GM08714 (cell line): ENCODE data around the gene TMC2.

Experiments
- H3K4me3 ChIP-seq: fragments of 200-500 bp; sonication (Bioruptor generic); 2 replicates; pipeline ENCODE4 v1.5.1; 2014; ENCODE audit warnings: mild to moderate bottlenecking, low read length, inconsistent platforms
- ZNF274 ChIP-seq: IDR thresholded peaks from 2 replicates; pipeline ENCODE4 v1.6.1; 2012; ENCODE audit warnings: mild to moderate bottlenecking, low read depth, low read length

TMC2 gene

GRCh38 chr20:2652724-2653555 lies 116.6 kb downstream of the TMC2 start:
- H3K4me3 ChIP-seq: peak overlapping the region; percentile 88
- TF ChIP-seq ZNF274: no peak

DNA sequence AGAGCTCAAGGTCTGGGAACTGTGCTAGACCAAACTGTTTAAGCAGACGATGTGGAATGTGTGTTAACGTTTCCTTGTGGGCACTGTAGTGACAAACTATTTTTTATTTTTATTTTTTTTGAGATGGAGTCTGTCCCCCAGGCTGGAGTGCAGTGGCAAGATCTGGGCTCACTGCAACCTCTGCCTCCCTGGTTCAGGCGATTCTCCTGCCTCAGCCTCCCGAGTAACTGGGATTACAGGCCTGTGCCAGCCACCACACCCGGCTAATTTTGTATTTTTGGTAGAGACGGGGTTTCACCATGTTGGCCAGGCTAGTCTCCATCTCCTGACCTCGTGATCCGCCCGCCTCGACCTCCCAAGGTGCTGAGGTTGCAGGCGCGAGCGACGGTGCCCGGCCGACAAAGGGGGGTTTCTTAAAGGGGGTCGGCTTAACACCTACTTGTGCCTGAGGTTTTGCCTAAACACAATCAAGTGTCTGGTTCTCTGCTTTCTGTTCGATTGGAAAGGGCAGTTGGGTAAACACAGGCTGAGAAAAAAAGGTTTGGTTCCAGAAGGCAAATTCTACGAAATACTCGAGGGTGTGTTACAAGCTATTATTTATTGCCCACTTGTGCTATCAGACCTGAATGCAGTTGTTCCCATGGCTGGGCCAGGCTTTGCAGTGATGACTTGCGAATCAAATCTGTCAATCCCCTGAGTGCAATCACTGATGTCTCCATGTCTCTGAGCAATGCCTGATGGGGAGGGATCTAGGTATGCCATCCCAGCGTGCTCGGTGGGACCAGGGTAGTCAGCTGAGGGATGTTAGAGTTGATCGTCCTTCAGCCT lies 117.4 kb downstream of the TMC2 start:
- H3K4me3 ChIP-seq: peak overlapping the region; percentile 88
- TF ChIP-seq ZNF274: no peak

DNA sequence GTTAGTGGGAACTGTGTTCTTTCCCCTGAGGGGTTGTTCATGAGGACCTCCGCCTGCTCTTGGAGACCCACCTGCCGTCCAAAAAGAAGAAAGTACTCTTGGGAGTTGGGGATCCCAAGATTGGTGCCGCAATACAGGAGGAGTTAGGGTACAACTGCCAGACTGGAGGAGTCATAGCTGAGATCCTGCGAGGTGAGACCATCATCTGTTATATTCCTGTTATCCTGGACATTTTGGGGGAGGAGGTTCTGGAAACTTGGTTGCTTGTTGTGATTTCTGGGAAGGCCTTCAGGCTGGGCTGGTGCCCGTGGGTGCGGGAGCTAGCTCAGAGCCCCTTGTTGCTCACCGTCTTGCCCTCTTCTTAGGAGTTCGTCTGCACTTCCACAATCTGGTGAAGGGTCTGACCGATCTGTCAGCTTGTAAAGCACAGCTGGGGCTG lies 118.0 kb downstream of the TMC2 start:
- H3K4me3 ChIP-seq: peak overlapping the region; percentile 88
- TF ChIP-seq ZNF274: no peak

- peak overlapping the region; percentile 88; the same call in 1 of the 2 replicates for H3K4me3 ChIP-seq
- no peak for TF ChIP-seq ZNF274
These were observed 118.5 kb downstream of the TMC2 start for GRCh38 chr20:2654831-2655230.

- H3K4me3 ChIP-seq: no peak overlapping the region; the same call in 1 of the 2 replicates
- no peak for TF ChIP-seq ZNF274
These were observed 119.2 kb downstream of the TMC2 start for GRCh38 chr20:2655331-2656116.

GRCh38 chr20:2656471-2657117 lies 120.2 kb downstream of the TMC2 start:
- no peak for TF ChIP-seq ZNF274
- no peak overlapping the region for H3K4me3 ChIP-seq

DNA sequence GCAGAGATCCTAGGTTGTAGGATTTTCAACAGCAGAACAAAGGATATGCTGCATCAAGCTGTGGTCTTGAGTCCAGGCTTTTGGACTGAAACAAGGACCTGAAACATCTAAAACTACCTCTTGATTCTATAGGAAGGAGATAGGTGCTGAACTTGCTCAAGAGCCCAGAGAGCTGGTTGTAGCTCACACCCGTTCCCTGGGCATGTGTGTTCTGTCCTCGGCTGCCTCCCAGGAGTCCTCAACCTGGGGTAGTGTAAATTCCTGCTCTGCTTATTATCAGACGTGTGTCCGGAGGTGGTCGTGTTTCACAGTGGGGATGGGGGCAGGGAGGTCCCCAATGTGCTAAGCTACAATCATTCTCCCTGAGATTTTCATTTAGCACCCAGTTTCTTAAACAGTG lies 120.9 kb downstream of the TMC2 start:
- TF ChIP-seq ZNF274: no peak
- no peak overlapping the region for H3K4me3 ChIP-seq

DNA sequence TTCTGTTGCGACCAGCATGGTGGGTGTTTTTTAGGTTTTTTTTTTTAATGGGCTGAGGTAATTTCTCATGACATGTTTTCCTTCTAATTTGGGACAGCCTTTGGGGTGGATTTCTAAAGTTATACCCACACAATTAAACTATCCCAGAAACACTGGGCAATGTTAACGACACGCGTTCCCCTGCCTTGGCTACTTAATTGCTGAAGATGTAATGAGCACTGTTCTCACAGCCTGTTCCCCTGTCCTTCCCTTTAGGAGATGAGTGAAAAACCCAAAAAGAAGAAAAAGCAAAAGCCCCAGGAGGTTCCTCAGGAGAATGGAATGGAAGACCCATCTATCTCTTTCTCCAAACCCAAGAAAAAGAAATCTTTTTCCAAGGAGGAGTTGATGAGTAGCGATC lies 121.3 kb downstream of the TMC2 start:
- no peak for TF ChIP-seq ZNF274
- H3K4me3 ChIP-seq: no peak overlapping the region

- TF ChIP-seq ZNF274: no peak
- H3K4me3 ChIP-seq: no peak overlapping the region
These were observed 122.3 kb downstream of the TMC2 start for GRCh38 chr20:2658414-2659354.

- no peak for TF ChIP-seq ZNF274
- no peak overlapping the region for H3K4me3 ChIP-seq
These were observed 123.2 kb downstream of the TMC2 start for GRCh38 chr20:2659547-2659946.

- TF ChIP-seq ZNF274: no peak
- H3K4me3 ChIP-seq: peak overlapping the region; percentile 84
These were observed 127.1 kb downstream of the TMC2 start for GRCh38 chr20:2663364-2663886.
